Measurements from ENCODE around the gene AP3S1.

AP3S1 gene

GRCh38 chr5:115829913-115830312, 11.8 kb upstream of the AP3S1 start:
- no peak for FAIRE-seq

DNA sequence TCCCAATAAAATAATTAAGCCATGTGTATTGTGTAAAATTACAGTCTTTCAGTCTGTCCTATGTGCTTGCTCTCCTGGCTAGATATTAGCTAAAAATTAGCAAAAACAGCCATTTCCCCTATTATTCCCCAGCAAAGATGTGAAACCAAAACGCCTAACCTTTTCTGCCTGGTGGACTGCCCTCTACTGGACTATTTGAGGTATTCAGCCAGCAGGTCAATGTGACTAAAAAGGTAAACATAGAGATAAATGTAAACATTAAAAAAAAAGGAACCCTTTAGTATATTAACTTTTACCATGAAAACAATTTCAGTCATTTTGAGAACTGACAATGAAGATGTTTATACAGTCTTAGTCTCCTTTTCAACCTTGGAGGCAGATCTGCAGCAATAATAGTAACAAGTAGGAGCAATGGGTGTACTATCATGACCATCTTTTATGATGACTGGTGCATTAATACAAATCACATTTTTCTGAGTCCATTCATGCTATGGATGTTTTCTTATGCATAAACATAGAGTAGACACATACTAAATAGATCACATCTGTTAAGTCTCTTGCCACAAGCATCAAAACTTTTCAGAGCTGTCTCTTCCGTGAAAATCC, 10.5 kb upstream of the AP3S1 start:
- FAIRE-seq: peak; percentile 97

GRCh38 chr5:115835481-115835880, 6.3 kb upstream of the AP3S1 start:
- FAIRE-seq: no peak

GRCh38 chr5:115838885-115839518, 2.7 kb upstream of the AP3S1 start:
- peak; percentile 80 for FAIRE-seq

DNA sequence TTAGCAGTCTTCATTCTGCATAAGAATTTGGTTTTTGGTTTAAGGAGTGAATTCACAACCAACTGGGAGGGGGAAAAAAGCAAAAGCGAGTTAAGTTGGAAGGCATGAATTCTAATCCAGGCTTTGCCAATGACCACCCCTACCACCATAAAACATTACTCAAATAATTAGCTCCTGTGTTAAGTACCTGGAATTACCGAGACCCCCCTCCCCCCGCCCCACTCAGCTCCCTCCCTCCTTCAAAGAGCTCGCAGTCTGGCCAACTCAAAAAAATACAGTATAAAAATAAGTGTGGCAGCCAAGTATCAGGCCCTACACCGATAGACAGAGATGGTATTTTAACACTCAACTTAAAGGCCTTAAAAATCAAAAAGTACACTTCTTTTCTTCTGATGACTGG, 862 bp upstream of the AP3S1 start:
- no peak for FAIRE-seq

DNA sequence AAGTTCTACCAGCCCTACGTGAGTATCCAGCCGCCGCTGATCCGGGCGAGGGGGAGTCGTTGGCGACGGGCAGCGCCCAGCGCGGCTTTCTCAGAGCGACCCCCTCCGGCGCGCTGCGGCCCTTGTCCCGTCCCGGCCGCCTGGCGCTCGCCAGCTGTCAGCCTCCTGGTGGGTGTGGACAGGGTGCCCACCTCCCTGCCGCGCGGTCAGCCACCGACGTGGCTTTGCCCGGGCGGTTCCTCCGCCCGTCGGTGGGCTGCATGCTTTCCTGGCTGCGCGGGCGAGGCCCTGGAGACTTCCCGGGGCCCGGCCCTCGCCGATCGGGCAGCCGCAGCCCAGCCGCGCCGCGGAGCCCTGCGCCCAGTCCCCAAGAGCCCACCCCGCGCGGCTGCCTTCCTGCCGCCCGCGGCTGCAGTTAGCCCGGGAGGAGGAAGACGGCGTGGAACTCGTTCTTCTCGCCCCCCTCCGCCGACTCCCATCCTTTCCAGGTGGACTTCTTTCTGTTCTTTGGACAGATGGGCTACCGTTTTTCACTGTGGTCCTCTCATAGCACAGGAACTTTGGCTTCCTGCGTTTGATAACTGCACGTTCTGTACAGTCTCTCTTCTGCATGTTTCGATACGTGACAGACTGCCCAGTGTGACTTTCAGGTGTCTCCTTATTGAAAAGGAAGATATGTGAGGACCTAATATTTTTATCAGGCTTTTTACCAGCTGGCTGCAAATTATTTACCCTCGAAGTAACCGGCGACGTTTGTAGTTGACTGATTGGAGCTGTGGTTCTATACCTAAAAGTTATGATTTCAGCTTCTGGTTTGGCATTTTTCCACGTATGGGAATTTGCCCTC, 577 bp downstream of the AP3S1 start:
- no peak for FAIRE-seq

GRCh38 chr5:115842952-115843351, 1.2 kb downstream of the AP3S1 start:
- no peak for FAIRE-seq

- no peak for FAIRE-seq
These were observed 1.9 kb downstream of the AP3S1 start for GRCh38 chr5:115843444-115844130.

DNA sequence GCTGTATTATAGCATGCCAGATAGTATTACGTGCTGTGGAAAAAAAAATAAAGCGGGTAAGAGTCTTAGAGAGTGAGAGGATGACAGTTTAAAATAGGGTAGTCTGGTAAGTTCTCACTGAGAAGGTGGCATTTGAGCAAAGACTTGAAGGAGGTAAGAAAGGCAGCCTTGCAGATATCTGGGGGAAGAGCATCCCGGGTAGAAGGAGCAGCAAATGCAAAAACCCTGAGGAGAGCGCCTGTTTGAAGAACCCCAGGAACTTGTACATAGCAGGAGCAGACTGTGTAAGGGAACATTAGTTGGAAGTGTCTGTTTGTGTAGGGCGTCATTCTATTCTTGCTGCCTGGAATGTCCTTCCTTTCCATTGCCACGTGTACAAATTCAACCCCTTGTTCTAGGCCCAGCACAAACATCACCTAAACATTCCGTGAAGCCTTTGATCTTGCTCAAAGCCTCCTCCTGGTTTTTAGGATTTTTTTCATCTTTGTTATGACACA, 2.6 kb downstream of the AP3S1 start:
- FAIRE-seq: no peak

GRCh38 chr5:115847290-115847689, 5.6 kb downstream of the AP3S1 start:
- no peak for FAIRE-seq

GRCh38 chr5:115849258-115849798, 7.6 kb downstream of the AP3S1 start:
- FAIRE-seq: no peak

- FAIRE-seq: no peak
These were observed 9.1 kb downstream of the AP3S1 start for GRCh38 chr5:115850744-115851416.

GRCh38 chr5:115854139-115854538, 12.4 kb downstream of the AP3S1 start:
- FAIRE-seq: no peak

- no peak for FAIRE-seq
These were observed 14.2 kb downstream of the AP3S1 start for GRCh38 chr5:115855959-115856358.

DNA sequence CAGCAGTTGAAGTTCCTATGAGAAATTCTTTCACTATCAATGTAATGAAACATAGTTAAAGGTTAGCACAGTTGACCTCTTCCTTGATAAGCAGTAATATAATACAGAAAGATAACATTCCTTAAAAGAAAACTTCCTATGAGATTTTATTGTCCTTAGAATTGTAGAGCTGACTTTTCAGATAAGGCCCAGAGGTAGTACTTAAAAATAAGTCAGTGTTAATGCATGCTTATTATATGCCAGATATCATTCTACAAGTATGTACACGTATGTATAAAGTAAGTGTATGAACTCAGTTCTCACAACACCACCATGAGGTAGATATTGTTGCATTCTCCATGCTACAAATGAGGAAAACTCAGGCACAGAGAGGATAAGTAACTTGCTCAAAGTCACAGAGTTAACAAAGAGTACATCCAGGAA, 15.3 kb downstream of the AP3S1 start:
- no peak for FAIRE-seq

- FAIRE-seq: peak; percentile 5
These were observed 16.1 kb downstream of the AP3S1 start for GRCh38 chr5:115857626-115858349.

DNA sequence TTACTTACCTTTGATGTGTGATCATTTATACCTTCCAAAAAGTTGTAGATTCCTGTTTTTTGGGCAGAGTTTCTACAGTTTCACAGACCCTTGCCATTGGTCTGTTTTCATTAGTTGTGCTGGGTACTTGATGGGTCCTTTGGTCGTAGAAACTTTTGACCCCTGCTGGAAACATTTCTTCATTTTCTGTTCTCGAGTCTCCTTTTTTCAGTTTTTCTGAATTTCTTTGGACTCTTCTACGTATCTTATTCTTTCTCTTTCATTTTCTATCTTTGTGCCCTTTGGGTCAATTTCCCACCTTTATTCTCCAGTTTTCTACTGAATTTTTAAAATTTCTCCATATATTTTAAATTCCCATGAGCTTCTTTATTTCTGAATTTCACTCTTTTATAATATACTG, 16.7 kb downstream of the AP3S1 start:
- no peak for FAIRE-seq

GRCh38 chr5:115859378-115859777, 17.6 kb downstream of the AP3S1 start:
- no peak for FAIRE-seq

- no peak for FAIRE-seq
These were observed 27.6 kb downstream of the AP3S1 start for GRCh38 chr5:115869256-115869795.

DNA sequence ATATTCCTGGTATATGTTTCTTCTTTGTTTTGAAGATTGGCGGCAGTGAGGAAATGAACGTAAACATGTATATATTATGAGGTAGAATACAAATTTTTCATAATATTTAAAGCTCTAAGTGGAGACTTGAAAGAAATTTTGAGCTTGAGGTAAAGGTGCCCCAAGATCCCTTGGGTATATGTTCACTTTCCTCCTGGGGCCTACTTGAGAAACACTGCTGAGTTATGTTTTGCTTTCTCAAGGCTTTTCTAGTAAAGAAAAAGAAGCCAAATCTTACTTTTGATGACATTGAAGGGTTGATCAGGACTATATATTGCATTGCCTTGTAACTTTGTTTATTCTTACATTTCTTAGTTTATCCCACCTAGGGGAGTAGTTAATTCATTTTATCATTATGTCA, 30.7 kb downstream of the AP3S1 start:
- FAIRE-seq: no peak

GRCh38 chr5:115873392-115873791, 31.7 kb downstream of the AP3S1 start:
- peak; percentile 98 for FAIRE-seq
